ENCODE measurements around the gene MYL12A. TPM values are rescaled to one million over a fixed set of nuclear protein-coding genes. Genes with fewer than 3 reads are reported as not detected.
A peak's percentile ranks its signal among the peaks of the same experiment; 100 is the strongest.

Gene MYL12A
- total and polyA plus RNA-seq, 2 of the 13 experiments (the other 11 are each of a cell fraction or from before 2014, with no cell fraction given), result 261 to 277 TPM

GRCh38 chr18:3245853-3246634, 1.6 kb upstream of the MYL12A start (continued):
- TF ChIP-seq ZNF121 (CRISPR knock-in tag; IDR thresholded peaks at IDR 0.05) (peak; percentile 97), HNF1B (CRISPR knock-in tag; IDR thresholded peaks at IDR 0.05) (peak; percentile 74), MXD4 (CRISPR knock-in tag; IDR thresholded peaks at IDR 0.05) (peak; percentile 55), ZNF318 (CRISPR knock-in tag; IDR thresholded peaks at IDR 0.05) (no peak), FOXM1 (CRISPR knock-in tag; IDR thresholded peaks at IDR 0.05) (no peak), KDM3A (CRISPR knock-in tag; IDR thresholded peaks at IDR 0.05; ENCODE audit: low read depth) (peak; percentile 95), ZBTB42 (CRISPR knock-in tag; IDR thresholded peaks at IDR 0.05) (no peak), ZEB1 (IDR thresholded peaks at IDR 0.05; ENCODE audit: insufficient replicate concordance, low read depth) (peak; percentile 31), FOXJ3 (CRISPR knock-in tag; IDR thresholded peaks at IDR 0.05; ENCODE audit: borderline replicate concordance) (0 out of 2 replicates have a peak, but pooled peaks have one; percentile 63), ZNF549 (CRISPR knock-in tag; IDR thresholded peaks at IDR 0.05) (no peak), NFYC (CRISPR knock-in tag; IDR thresholded peaks at IDR 0.05) (no peak), ZFP36 (IDR thresholded peaks at IDR 0.05; ENCODE audit: borderline replicate concordance, low read depth, low read length, partially characterized antibody) (no peak), MAZ (IDR thresholded peaks at IDR 0.05; ENCODE audit: borderline replicate concordance, low read depth, low read length) (no peak), MAZ (CRISPR knock-in tag; IDR thresholded peaks at IDR 0.05; ENCODE audit: low read depth) (peak; percentile 66; the same call in 1 of the 2 replicates), ZBTB20 (CRISPR knock-in tag; IDR thresholded peaks at IDR 0.05; ENCODE audit: borderline replicate concordance, low read depth) (no peak), TAF15 (IDR thresholded peaks at IDR 0.05; ENCODE audit: low read depth, low read length, poor library complexity, severe bottlenecking) (no peak), ZNF720 (CRISPR knock-in tag; IDR thresholded peaks at IDR 0.05) (no peak), ZNF510 (CRISPR knock-in tag; IDR thresholded peaks at IDR 0.05; ENCODE audit: low read depth) (no peak)
- TF ChIP-seq, protein P1, sequence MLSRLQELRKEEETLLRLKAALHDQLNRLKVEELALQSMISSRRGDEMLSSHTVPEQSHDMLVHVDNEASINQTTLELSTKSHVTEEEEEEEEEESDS (CRISPR knock-in tag; IDR thresholded peaks at IDR 0.05; ENCODE audit: borderline replicate concordance), result no peak
